HG02588 (cell line): Measurements from ENCODE around the gene NDUFS6.
"Not testable (repeated sequence)": the region's sequence is repeated elsewhere in the genome, so short reads cannot be mapped to it uniquely, and the experiment has no call there.

Experiments
- ATAC-seq: cut with Tn5 transposase; IDR thresholded peaks from one replicate; pipeline ENCODE4 v1.9.1; 2021; ENCODE audit warnings: mild to moderate bottlenecking, moderate library complexity; ENCODE audit not compliant: unreplicated experiment

NDUFS6 gene

DNA sequence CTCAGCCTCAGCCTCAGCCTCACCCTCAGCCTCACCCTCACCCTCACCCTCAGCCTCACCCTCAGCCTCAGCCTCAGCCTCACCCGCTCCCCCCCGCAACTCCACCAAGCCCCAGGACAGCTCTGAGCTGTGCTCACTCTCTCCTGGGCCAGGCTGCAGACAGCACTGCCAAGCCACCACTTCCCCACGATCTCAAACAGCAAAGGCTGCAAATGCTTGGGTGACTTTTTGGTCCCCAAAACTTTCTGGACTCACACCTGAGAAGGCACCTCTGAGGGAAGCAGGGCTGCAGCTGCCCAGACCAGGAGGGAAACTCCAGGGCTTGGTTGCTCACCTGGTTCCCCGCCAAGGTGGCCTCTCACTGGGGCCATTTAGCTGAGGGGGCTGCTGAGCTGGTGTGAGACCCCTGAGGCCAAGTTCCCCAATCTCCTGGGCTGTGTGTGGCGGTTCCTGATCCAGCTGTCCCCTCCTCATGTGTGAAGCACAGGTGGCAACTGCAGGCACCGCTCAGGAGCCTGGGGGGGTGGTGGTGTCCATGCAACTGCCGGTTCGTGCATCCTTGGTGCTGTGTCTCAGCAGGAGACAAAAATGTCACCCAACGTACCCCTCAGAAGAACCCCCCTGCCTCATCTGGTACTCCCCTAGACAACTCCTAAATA is 19.4 kb upstream of the NDUFS6 start:
- no peak for ATAC-seq

DNA sequence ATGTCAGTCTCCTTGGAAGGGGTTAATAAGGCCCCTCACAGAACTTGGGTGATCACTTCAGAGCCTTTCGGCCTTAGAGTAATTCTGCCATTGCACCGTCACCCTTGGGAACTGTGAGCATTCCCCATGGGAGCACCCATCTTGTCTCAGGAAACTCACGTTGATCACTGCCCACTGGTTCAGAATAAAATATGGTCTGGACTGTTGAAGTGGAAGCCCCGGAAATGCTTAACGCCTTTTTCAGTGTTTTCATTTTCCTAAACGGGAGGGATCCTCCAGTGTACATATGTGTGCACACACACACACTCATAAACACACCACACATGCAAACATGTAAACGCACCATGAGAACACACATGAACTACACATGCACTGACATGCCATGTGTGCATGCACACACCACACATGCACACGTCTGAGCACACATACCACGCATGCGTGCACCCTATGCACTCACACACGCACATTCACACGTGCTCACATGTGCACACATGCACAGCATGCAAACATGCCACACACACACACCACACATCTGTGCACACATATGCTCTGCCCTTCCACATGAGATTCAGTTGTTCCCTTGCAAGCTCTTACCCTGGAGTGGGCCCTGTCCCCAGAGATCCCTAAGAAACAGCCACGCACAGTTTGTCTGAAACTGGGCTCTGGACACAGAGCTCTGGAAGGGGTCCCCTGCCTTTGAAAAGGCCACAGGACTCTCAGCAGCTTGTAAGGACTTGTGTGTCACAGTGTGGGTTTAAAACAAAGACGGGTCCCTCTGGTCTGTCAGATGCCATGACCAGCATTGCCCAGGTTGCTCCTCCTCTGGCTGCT is 18.6 kb upstream of the NDUFS6 start:
- peak; percentile 21 for ATAC-seq

DNA sequence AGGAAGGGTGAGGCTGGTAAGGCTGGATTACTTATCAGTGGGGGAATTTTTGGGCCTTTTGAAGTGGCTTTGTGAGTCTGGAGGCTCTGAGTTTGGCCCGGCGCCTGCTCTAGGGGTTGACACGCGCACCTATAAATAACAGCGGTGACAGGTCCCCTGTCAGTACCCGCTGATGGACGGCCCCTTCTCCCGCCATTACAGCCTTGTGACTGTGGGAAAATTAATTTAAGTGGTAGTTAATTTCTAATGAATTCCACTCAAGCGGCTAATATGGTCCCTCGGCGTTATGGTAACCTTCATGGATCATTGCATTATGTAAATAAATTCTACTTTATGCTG is 18.0 kb upstream of the NDUFS6 start:
- peak; percentile 79 for ATAC-seq

DNA sequence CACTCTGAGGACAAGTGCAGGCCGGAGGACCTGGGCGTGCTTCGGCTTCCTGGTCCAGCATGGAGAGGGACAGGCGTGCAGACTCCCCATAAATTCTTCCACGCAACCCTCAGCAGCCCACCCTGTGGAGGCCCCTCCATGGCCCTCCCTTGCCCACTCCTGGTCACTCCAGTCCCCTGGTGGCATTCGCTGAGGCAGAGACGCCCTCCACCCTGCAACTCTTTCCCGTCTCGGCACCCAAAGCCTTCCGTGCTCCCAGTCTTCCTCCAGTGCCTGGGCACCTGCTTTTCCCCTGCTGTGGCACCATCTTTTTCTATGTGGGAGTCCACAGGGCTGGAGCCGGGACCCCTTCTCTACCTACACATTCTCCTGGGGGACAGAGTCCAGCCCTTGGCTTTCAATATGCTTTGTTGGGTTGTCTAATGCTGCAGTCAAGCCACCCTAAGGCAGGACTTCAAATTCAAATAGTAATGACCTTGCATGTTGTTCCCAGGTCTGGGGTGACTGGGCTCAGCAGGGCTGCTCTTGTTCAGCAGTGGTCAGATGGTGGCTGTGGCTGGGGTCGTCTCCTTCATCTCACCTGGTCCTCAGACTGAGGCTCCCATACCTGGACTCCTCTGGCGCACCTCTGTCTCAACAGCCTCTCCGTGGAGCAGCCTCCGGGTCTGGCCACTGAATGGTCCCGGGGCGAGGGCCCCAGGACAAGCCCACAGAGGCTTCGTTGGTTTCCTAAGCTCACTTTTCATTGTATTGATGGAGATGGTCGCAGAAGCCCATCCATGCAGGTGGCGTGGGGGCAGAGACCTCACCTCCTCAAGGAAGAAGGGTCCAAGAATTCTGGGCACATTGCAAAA is 16.8 kb upstream of the NDUFS6 start:
- ATAC-seq, result no peak

DNA sequence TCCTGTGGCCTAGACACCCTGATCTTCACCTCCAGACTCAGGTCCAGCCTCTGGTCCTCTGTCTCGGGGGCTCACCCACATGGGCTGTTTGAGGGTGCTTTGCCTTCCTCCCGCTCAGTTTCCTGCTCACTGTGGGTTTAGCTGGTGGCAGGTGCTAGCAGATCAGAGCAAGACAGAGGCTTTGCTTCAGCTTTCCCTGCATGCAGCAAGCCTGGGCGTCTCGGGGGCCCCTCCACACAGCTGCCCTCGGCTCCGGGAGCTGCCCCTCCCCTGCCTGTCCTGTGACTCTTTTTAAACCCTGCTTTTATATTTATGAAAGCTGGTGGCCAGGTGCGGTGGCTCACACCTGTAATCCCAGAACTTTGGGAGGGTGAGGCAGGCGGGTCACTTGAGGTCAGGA is 16.1 kb upstream of the NDUFS6 start:
- ATAC-seq, result no peak

DNA sequence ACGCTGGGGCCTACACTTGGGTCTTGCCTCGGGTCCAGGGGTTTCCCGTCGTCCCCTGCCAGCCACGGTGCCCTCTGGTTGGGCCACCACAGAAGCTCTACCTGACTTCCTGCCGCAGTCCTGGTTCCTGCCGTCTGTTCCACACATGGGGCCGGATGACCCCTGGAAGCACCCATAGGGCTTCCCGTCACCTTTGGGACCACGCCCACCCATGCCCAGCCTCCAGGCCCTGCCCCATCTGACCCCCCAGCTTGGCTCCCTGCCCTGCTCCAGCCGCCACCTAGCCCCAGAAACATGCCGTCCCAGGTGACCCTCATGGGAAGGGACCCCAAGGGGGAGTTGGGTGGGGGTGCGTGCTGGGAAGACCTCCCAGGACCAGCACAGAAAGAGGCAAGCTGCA is 15.2 kb upstream of the NDUFS6 start:
- ATAC-seq, result no peak

DNA sequence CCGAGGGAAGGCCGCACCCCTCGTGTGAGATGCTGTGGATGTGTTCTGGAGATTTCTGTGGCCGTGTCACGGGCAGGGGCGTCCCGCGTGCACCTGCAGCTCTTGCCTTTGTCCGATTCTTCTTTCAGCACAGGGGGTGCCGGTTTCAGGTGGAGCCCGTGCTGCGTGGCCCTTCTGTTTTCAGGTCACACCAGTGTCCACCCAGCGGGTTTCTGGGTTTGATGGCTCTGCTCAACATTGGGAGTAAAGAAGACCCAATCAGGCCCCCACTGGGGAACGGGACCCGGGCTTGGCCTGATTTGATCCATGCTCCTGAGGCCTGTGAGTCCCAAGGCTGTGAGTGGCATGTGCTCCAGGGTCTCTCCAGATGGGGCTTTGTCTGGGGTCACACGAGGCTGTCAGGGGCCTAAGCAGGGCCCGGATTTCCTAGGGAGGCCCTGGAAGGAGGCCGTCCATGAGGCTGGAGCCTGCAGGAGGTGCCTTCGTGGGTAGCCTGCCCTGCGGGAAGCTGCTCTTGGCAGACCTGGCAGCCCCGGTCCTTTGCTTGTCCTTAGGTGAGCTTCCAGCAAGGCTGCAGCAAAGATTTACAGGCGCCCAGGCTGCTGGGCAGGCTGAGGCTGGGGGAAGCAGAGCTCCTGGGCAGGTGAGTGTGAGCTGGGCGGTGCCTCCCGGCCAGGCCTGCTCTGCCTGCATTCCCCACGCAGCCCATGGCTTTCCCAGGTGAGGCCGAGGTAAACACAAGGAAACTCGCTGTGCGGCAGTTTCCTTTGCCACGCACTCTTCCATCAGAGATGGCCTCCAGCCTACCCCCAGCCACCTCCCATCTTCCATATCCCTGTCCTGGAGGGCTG is 14.4 kb upstream of the NDUFS6 start:
- no peak for ATAC-seq

DNA sequence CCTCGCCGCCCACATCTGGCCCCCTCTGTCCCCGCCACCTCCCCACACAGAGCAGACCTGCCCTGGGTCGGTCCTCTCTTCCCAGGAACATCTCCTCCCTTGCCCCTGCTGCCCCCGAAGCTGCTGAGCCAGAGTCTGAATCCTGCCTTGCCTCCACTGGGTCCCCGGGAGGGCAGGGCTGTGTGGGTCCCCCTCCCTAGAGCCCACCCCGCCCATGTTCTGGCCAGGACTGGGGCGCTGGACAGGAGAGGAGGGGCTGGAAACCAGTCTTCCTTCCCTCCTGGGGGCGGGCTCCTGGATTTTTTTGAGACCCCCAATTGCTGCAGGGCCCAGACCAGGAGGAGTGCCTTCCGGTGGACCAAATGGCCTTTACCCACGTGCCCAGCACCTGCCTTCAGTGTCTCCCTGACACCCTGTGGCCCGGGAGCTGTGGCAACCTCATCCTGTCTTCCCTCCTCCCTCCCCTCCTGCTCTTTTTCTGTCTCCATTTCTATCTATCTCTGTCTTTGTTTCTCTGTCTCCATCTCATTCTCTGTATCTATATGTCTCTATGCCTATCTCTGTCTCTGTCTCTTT is 13.6 kb upstream of the NDUFS6 start:
- no peak for ATAC-seq

DNA sequence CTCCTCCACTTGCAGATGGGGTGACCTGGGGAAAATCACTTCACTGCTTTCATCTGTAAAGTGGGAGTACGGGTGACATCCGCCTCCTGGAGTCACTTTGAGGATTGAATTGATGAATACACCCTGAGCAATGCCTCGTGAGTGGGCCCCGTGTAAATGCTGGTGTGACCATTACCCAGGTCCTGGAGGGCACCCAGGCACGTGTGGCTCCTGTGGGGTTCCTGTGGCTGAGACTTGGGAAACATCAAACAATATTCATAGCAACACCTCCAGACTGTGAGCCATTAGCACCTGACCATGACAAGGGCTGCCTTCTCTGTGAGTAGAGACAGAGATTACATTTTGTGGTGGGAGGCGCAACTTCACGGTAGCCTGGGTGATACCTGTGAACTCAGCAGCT is 13.0 kb upstream of the NDUFS6 start:
- ATAC-seq, result no peak

DNA sequence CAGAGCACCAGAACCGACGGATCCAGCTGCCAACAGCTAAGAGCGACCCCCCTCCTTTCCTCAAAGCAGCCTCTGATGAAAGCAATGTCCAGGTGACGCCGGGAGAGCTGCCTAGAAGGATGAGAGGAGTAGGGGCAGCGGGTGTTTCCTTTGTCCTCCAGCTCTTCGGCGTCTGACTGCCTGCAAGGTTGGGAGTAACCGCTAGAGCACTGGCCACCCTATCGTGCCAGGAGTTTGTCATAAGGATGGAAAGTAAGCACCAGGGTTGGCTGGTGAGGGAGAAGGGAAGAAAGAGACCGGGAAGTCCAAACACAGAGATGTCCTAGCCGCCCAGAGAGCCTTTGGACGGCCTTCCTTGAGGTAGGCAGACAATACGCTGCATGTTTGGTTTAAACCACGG is 12.4 kb upstream of the NDUFS6 start:
- no peak for ATAC-seq

DNA sequence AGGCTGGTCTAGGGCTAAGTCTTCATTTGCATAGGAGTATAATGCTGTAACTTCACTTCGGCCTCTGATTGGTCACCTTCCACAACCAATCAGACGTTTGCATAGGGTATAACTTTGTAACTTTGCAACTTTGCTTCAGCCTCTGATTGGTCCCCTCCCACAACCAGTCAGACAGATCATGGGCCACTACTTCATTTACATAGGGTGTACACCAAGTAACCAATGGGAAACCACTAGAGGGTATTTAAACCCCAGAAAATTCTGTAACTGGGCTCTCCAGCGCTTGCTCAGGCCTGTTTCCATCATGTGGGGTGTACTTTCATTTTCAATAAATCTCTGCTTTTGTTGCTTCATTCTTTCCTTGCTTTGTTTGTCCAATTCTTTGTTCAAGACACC is 11.8 kb upstream of the NDUFS6 start:
- not testable (repeated sequence) for ATAC-seq

DNA sequence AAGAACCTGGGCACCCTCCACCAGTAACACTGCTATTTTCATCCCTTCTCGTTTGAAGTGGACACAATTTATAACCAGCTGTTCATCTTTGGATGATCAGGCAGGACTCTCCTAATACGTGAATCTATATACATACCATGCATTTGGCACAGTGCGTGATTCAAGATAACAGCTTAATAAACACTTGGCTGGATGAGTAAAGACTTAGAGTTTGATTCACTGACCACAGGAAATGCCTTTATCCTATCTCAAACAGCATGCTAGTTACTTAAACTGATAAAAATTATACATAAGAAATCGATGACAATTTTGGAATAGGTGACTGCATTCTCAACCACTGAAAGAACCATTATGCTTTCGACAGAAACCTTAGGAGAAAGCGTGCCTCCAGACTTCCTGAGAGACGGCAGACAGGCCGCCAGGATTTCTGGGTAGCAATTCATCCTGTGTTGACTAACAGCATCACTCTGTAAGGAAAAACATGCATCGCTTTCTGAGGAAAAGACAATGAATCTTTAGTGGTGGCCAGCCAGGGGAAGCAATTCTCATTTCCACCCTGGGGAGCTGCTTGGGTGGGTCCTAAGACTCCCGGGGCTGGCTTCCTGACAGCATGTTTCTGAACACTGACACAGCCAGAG is 11.3 kb upstream of the NDUFS6 start:
- ATAC-seq, result no peak

DNA sequence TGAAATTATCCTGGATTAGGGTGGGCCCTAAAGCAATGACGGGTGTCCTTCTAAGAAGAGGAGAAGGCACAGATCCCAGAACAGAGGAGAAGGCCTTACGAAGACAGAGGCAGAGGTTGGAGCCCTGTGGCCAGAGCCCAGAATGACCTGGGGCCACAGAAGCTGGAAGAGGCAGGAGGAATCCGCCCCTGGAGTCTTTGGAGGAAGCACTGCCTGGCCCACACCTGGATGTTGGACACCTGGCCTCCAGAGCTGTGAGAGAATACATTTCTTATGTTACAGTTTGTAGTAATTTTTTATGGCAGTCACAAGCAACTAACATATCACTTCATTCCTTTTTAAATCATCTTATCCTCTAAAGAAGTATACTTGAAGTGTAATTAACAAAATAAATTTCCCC is 10.0 kb upstream of the NDUFS6 start:
- ATAC-seq, result no peak

DNA sequence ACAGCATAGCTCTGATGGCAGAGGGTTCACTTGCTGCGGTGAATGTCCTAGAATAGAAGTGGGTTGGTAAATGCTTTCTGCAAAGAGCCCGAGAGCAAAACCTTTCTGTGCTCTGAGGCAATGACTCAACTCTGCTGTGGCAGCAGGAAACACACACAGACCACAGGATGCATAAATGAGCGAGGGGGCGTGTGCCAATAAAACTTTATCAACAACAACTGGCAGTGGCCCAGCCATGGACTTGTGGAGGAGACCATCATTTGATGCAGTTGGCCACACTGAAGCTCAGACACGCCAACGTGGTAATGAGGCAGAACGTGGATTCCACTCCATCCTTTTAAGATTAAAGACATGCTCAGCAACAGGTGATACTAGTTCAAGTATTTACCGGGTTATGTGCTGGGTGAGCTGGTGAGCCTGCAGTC is 8.4 kb upstream of the NDUFS6 start:
- peak; percentile 97 for ATAC-seq

DNA sequence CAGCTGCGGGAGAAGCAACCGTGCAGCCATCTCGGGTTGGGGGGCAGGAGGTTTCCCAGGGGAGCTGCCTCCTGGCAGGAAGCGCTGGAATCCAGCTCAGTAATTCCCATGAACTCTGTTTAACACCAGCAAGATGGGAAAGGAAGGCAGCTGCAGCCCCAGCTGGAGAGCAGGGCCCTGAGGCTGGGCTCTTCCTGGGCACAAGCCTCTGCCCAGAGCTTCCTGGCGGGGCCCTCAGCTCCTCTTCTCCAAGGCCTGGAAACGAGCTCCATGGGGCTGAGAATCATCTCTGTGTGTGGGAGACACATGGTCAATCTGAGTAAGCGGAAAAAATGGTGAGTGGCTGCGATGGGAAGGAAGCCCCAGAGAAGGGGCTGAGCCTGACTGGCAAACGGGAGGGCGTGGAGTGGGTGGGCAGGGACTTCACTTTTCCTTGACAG is 7.9 kb upstream of the NDUFS6 start:
- no peak for ATAC-seq

DNA sequence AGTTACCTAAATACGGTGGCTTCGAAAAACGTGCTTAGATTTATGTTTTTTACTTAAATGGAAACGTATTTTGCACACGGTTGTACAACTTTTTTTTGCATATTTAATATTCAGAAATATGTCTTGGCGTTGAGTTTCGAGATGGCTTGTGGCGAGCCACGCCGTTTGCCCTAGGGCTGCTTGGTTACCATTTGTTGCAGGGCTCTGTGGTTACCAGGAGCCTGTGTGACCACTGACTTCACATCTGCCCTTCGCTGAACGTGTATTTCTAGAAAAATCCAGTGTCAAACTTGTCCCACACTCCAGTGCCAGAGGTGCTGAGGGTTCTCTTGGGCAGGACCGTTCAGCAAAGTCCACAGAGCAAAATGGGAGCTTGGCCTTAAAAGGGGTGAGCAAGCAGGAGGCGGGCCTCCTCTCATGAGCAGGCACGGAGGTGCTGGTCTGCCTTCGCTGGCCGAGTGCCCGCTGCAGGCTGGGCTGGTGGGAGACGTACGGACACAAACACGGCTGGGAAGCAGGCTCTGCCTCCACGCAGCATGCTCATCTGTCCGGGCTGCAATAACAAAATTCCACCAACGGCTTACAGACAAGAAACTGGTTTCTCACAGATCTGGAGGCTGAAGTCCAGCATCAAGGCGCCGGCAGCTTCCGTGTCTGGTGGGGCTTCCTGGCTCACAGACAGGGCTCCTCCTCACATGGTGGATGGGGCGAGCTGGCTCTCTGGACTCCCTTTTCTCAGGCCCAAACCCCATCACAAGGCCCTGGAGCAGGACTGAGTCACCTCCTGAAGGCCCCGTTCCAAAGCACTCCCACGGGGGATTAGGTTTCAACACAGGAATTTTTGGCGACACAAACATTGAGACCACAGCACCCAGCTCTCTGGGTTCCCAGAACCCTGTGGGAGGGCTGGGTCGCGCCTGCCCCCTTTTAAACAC is 7.0 kb upstream of the NDUFS6 start:
- no peak for ATAC-seq

DNA sequence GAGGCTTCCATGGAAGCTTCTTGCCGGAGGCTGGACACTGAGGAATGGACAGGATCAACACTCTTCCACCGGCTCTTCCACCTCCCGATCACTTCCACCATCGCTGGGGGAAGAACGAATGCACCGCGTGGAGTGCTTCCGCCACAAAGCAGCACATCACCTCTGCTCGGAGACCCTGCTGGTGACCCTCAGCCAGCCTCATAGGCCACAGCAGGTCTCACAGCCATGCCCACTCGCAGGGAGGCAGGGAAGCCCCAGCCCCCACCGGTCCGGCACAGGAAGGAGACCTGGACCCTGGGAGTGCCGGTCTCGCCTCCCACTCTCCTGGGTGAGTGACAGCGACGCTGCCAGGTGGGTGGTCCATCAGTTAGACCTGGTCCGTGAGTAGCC is 6.3 kb upstream of the NDUFS6 start:
- no peak for ATAC-seq

DNA sequence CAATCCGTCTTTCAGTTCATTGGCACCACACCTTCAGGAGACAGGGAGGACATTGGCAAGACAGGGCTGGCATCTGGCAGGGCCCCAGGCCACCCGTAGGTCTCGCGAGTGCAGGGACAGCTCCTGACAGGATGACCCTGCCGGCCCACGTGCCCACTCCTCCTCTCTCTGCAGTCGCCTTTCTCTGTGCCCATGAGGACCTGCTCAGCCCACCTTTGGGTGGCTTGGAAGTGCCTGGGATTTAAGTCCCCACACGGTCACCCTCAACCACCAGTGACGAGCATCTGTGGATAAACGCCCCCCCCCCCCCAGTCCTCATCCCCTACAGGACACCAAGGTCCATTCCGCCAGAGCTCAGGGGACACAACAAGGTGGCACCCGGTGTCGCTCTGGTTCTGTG is 5.7 kb upstream of the NDUFS6 start:
- no peak for ATAC-seq

DNA sequence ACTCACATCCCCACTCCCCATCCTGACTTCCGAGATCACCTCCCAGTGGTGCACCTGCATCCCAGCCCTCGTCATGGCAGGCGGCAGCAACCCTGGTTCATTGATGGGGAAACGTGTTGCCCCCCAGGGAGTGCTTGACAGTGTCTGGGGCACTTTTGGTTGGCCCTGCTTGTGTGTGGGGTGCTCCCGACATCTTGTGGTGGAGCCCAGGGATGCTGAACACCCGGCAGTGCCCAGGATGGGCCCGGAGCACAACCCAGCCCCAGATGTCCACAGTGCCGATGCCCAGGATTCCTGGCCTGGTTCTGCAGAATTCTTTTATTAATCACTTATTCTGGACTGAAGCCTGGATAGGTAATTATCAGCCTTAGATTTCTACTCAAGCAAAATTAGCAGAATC is 5.3 kb upstream of the NDUFS6 start:
- no peak for ATAC-seq
